AG09309 (cell line): ENCODE measurements around the gene ELMO1.

Experiments
- DNase-seq: peaks from one replicate; pipeline ENCODE4 v3.0.0-alpha.2; 2010; ENCODE audit warnings: low read depth
- H3K4me3 ChIP-seq: 2 replicates; pipeline ENCODE4 v1.5.1; 2011; ENCODE audit warnings: mild to moderate bottlenecking, low read depth, low read length, moderate library complexity; ENCODE audit not compliant: control insufficient read depth
- TF ChIP-seq, protein P1 (sequence below): IDR thresholded peaks from 2 replicates; pipeline ENCODE4 v1.5.1; 2011; ENCODE audit warnings: mild to moderate bottlenecking, low read depth, low read length, inconsistent platforms; ENCODE audit not compliant: insufficient read depth, control insufficient read depth; ENCODE audit errors: missing control alignments

ELMO1 gene

GRCh38 chr7:37225285-37225969 is 223.2 kb downstream of the ELMO1 start:
- no peak for DNase-seq
- TF ChIP-seq, protein P1, sequence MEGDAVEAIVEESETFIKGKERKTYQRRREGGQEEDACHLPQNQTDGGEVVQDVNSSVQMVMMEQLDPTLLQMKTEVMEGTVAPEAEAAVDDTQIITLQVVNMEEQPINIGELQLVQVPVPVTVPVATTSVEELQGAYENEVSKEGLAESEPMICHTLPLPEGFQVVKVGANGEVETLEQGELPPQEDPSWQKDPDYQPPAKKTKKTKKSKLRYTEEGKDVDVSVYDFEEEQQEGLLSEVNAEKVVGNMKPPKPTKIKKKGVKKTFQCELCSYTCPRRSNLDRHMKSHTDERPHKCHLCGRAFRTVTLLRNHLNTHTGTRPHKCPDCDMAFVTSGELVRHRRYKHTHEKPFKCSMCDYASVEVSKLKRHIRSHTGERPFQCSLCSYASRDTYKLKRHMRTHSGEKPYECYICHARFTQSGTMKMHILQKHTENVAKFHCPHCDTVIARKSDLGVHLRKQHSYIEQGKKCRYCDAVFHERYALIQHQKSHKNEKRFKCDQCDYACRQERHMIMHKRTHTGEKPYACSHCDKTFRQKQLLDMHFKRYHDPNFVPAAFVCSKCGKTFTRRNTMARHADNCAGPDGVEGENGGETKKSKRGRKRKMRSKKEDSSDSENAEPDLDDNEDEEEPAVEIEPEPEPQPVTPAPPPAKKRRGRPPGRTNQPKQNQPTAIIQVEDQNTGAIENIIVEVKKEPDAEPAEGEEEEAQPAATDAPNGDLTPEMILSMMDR: no peak
- no peak overlapping the region for H3K4me3 ChIP-seq

GRCh38 chr7:37224746-37225145 is 223.9 kb downstream of the ELMO1 start:
- DNase-seq: no peak
- TF ChIP-seq, protein P1: no peak
- no peak overlapping the region for H3K4me3 ChIP-seq

GRCh38 chr7:37220664-37221063 is 228.0 kb downstream of the ELMO1 start:
- H3K4me3 ChIP-seq: no peak overlapping the region
- DNase-seq: no peak
- TF ChIP-seq, protein P1: no peak

DNA sequence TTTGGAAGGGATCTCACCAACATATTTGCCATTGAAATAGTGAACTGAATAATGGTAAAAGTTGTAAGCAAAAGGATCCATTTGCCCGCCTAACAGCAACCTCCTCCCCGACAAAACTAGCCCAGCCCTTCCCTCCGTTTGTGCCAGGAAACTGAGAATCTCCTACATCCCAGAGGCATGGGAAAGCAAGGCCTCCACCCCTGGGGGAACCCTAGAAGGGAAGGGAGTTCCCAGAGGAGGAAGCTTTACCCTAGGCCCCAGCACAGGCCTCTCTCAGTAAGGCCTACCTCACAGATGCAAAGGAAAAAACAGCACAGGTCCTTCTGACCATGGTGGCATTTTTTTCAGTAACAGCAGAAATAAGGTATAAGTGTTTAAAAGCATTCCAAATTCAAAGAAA is 229.7 kb downstream of the ELMO1 start:
- DNase-seq: no peak
- TF ChIP-seq, protein P1: no peak
- H3K4me3 ChIP-seq: no peak overlapping the region

- DNase-seq: no peak
- H3K4me3 ChIP-seq: no peak overlapping the region
Measured at GRCh38 chr7:37216923-37217322, 231.7 kb downstream of the ELMO1 start.

GRCh38 chr7:37216156-37216852 is 232.4 kb downstream of the ELMO1 start:
- TF ChIP-seq, protein P1: no peak
- no peak overlapping the region for H3K4me3 ChIP-seq
- no peak for DNase-seq

More at GRCh38 chr7:37216923-37217322, 231.7 kb downstream of the ELMO1 start:
- TF ChIP-seq, protein P1: no peak
